Measurements from ENCODE around the gene DNAJC4.
"Not testable (repeated sequence)": the region's sequence is repeated elsewhere in the genome, so short reads cannot be mapped to it uniquely, and the experiment has no call there.

DNA sequence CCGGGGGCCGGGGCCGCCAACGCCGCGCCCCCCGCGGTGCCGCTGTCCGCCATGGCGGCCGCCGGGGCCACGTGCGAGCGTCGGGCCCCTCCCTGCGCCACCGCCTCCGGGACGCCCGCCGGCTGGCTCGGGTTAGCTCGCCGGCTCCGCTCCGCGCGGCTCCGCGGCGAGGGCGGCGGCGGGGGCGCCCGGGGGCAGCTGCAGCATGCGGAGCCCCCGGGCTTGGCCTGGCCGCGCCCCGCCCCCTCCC is 16.2 kb downstream of the DNAJC4 start:
- not testable (repeated sequence) for TF ChIP-seq POLR2A (IDR thresholded peaks at IDR 0.05)
- TF ChIP-seq, protein P1, sequence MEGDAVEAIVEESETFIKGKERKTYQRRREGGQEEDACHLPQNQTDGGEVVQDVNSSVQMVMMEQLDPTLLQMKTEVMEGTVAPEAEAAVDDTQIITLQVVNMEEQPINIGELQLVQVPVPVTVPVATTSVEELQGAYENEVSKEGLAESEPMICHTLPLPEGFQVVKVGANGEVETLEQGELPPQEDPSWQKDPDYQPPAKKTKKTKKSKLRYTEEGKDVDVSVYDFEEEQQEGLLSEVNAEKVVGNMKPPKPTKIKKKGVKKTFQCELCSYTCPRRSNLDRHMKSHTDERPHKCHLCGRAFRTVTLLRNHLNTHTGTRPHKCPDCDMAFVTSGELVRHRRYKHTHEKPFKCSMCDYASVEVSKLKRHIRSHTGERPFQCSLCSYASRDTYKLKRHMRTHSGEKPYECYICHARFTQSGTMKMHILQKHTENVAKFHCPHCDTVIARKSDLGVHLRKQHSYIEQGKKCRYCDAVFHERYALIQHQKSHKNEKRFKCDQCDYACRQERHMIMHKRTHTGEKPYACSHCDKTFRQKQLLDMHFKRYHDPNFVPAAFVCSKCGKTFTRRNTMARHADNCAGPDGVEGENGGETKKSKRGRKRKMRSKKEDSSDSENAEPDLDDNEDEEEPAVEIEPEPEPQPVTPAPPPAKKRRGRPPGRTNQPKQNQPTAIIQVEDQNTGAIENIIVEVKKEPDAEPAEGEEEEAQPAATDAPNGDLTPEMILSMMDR (IDR thresholded peaks at IDR 0.05) = not testable (repeated sequence)

Measured in adrenal gland (tissue), 5 donors.